ENCODE data around the gene PRKCG. TPM values are rescaled to one million over a fixed set of nuclear protein-coding genes. Genes with fewer than 3 reads are reported as not detected.
A peak's percentile ranks its signal among the peaks of the same experiment; 100 is the strongest.
"Not testable (repeated sequence)": the region's sequence is repeated elsewhere in the genome, so short reads cannot be mapped to it uniquely, and the experiment has no call there.

PRKCG gene
- total RNA-seq, 1 experiment from 2014 or later: 0.03 TPM

- DNase-seq (ENCODE audit: low spot score): peak; percentile 36
Measured at GRCh38 chr19:53942001-53942786, 60.2 kb downstream of the PRKCG start.

GRCh38 chr19:53944416-53944815 lies 62.4 kb downstream of the PRKCG start:
- DNase-seq (ENCODE audit: low spot score): no peak

- no peak for DNase-seq (ENCODE audit: low spot score)
Measured at GRCh38 chr19:53944933-53945332, 62.9 kb downstream of the PRKCG start.

GRCh38 chr19:53945441-53945840 lies 63.4 kb downstream of the PRKCG start:
- no peak for DNase-seq (ENCODE audit: low spot score)

- DNase-seq (ENCODE audit: low spot score): no peak
Measured at GRCh38 chr19:53945998-53946397, 64.0 kb downstream of the PRKCG start.

GRCh38 chr19:53947624-53948023 lies 65.6 kb downstream of the PRKCG start:
- DNase-seq (ENCODE audit: low spot score): no peak

- DNase-seq (ENCODE audit: low spot score): not testable (repeated sequence)
Measured at GRCh38 chr19:53948611-53949010, 66.6 kb downstream of the PRKCG start.

GRCh38 chr19:53951436-53951835 lies 69.4 kb downstream of the PRKCG start:
- peak; percentile 26 for DNase-seq (ENCODE audit: low spot score)

- no peak for DNase-seq (ENCODE audit: low spot score)
Measured at GRCh38 chr19:53951947-53952346, 70.0 kb downstream of the PRKCG start.

- DNase-seq (ENCODE audit: low spot score): no peak
Measured at GRCh38 chr19:53953383-53953782, 71.4 kb downstream of the PRKCG start.

Other genes with a start within 250 kb of the PRKCG start
- gene NLRP12, start 57.9 kb upstream of the PRKCG start, total RNA-seq (2014; rRNA removed; shearing (Covaris generic)): not detected in 2 replicates
- gene MYADM, start 14.3 kb upstream of the PRKCG start, total RNA-seq (2014; rRNA removed; shearing (Covaris generic)): 103 and 139 TPM in 2 replicates
- gene CACNG7, start 27.1 kb downstream of the PRKCG start, total RNA-seq (2014; rRNA removed; shearing (Covaris generic)): not detected in 2 replicates
- 0.10 and 0.86 TPM in 2 replicates for gene CACNG8, start 80.7 kb downstream of the PRKCG start, total RNA-seq (2014; rRNA removed; shearing (Covaris generic))
- gene CACNG6, start 109.4 kb downstream of the PRKCG start, total RNA-seq (2014; rRNA removed; shearing (Covaris generic)): 0.99 and 2.3 TPM in 2 replicates
- not detected in 2 replicates for gene VSTM1, start 181.7 kb downstream of the PRKCG start, total RNA-seq (2014; rRNA removed; shearing (Covaris generic))
- gene TARM1, start 199.2 kb downstream of the PRKCG start, total RNA-seq (2014; rRNA removed; shearing (Covaris generic)): not detected in 2 replicates
- gene OSCAR, start 218.6 kb downstream of the PRKCG start, total RNA-seq (2014; rRNA removed; shearing (Covaris generic)): 0.05 TPM in 1 of 2 replicates, not detected in the other
- 133 and 176 TPM in 2 replicates for gene NDUFA3, start 220.7 kb downstream of the PRKCG start, total RNA-seq (2014; rRNA removed; shearing (Covaris generic))
- 10.7 and 20.0 TPM in 2 replicates for gene TFPT, start 233.5 kb downstream of the PRKCG start, total RNA-seq (2014; rRNA removed; shearing (Covaris generic))
- 157 and 165 TPM in 2 replicates for gene PRPF31, start 233.6 kb downstream of the PRKCG start, total RNA-seq (2014; rRNA removed; shearing (Covaris generic))